ENCODE data around the gene EEF1A2.

The EEF1A2 gene

DNA sequence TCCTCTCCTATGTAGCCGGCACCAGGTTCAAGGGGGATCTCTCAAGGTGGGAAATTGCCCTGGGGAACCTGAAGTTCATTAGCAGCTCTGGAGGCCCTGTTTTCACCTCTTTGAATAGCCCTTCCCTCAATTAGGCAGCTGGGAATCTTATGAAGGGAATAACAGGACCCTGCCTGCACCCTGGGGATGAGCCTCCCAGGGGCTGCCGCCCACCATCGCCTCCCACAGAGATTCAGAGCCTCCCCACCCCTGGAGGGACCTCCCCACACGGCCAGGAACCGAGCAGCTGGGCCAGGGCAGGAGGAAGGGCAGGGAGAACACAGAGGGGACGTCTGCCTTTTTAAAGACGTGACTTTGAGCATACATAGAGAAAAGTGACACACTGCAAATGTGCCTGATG lies 4.6 kb upstream of the EEF1A2 start:
- Histone ChIP-seq H4K20me1 (ENCODE audit: control insufficient read depth, insufficient read depth, low read depth, low read length) (no peaks in the 10 kb centered on the region), H3K4me1 (ENCODE audit: control insufficient read depth, low read length) (peaks cover 16% of the 10 kb centered on the region), H3K27me3 (ENCODE audit: control insufficient read depth, low read length) (no peaks in the 10 kb centered on the region; the same call in 1 of the 2 replicates)

DNA sequence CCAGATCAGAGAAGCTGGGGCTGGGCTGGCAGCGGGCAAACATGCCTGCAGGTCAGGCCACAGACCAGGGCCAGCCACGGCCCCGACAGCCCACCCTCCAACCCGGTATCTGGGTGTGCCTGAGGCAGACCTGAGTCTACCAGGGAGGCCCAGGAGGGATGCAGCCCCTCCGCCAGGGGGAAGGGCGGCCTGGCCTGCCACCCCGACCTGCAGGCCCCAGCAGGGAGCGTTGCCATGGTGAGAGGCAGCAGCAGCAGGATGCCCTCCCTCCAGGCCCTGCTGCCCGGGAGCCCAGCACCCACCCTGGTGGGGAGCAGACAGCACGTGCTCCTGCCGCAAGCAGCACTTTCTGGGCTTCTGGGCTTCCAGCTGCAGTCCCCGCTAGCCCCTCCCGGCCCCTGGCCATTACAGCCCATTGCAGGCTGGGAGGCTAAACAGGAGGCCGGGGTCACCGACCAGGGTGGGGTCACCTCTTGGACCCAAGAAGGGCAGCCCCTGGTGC lies 3.8 kb upstream of the EEF1A2 start:
- Histone ChIP-seq H3K4me3 (ENCODE audit: low read length) (no peak overlapping the region), H3K9me2 (replicated peaks; ENCODE audit: control insufficient read depth, low read length) (no peaks in the 10 kb centered on the region), H3K4me1 (ENCODE audit: control insufficient read depth, low read length) (peaks cover 16% of the 10 kb centered on the region), H3F3A (ENCODE audit: control insufficient read depth, insufficient read depth) (no peaks in the 10 kb centered on the region; the same call in 1 of the 2 replicates), H3K79me2 (ENCODE audit: control insufficient read depth, low read length) (no peaks in the 10 kb centered on the region), H4K20me1 (ENCODE audit: control insufficient read depth, insufficient read depth, low read depth, low read length) (no peaks in the 10 kb centered on the region), H3K27me3 (ENCODE audit: control insufficient read depth, low read length) (peaks cover 3% of the 10 kb centered on the region; the same call in 1 of the 2 replicates), H3K36me3 (ENCODE audit: control insufficient read depth, low read length) (no peaks in the 10 kb centered on the region), H3K9me3 (ENCODE audit: control insufficient read depth, insufficient read depth, low read length) (no peaks in the 10 kb centered on the region), H3K27ac (ENCODE audit: low read depth, low read length) (no peak overlapping the region), H3K4me2 (ENCODE audit: low read length) (no peak overlapping the region)
- no peak for TF ChIP-seq EZH2phosphoT487 (IDR thresholded peaks at IDR 0.05; ENCODE audit: borderline replicate concordance, low read length)
- TF ChIP-seq, protein P1, sequence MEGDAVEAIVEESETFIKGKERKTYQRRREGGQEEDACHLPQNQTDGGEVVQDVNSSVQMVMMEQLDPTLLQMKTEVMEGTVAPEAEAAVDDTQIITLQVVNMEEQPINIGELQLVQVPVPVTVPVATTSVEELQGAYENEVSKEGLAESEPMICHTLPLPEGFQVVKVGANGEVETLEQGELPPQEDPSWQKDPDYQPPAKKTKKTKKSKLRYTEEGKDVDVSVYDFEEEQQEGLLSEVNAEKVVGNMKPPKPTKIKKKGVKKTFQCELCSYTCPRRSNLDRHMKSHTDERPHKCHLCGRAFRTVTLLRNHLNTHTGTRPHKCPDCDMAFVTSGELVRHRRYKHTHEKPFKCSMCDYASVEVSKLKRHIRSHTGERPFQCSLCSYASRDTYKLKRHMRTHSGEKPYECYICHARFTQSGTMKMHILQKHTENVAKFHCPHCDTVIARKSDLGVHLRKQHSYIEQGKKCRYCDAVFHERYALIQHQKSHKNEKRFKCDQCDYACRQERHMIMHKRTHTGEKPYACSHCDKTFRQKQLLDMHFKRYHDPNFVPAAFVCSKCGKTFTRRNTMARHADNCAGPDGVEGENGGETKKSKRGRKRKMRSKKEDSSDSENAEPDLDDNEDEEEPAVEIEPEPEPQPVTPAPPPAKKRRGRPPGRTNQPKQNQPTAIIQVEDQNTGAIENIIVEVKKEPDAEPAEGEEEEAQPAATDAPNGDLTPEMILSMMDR (IDR thresholded peaks at IDR 0.05; ENCODE audit: low read depth, low read length, poor library complexity, severe bottlenecking) = no peak

More for the DNA sequence above, 4.6 kb upstream of the EEF1A2 start:
- Histone ChIP-seq H3F3A (ENCODE audit: control insufficient read depth, insufficient read depth) (no peaks in the 10 kb centered on the region; the same call in 1 of the 2 replicates), H3K79me2 (ENCODE audit: control insufficient read depth, low read length) (no peaks in the 10 kb centered on the region), H3K36me3 (ENCODE audit: control insufficient read depth, low read length) (no peaks in the 10 kb centered on the region), H3K27ac (ENCODE audit: low read depth, low read length) (no peak overlapping the region), H3K4me2 (ENCODE audit: low read length) (no peak overlapping the region), H3K9me3 (ENCODE audit: control insufficient read depth, insufficient read depth, low read length) (no peaks in the 10 kb centered on the region), H3K4me3 (ENCODE audit: low read length) (no peak overlapping the region), H3K9me2 (replicated peaks; ENCODE audit: control insufficient read depth, low read length) (no peaks in the 10 kb centered on the region)
- TF ChIP-seq, protein P1 (IDR thresholded peaks at IDR 0.05; ENCODE audit: low read depth, low read length, poor library complexity, severe bottlenecking) = no peak
- no peak for TF ChIP-seq EZH2phosphoT487 (IDR thresholded peaks at IDR 0.05; ENCODE audit: borderline replicate concordance, low read length)

DNA sequence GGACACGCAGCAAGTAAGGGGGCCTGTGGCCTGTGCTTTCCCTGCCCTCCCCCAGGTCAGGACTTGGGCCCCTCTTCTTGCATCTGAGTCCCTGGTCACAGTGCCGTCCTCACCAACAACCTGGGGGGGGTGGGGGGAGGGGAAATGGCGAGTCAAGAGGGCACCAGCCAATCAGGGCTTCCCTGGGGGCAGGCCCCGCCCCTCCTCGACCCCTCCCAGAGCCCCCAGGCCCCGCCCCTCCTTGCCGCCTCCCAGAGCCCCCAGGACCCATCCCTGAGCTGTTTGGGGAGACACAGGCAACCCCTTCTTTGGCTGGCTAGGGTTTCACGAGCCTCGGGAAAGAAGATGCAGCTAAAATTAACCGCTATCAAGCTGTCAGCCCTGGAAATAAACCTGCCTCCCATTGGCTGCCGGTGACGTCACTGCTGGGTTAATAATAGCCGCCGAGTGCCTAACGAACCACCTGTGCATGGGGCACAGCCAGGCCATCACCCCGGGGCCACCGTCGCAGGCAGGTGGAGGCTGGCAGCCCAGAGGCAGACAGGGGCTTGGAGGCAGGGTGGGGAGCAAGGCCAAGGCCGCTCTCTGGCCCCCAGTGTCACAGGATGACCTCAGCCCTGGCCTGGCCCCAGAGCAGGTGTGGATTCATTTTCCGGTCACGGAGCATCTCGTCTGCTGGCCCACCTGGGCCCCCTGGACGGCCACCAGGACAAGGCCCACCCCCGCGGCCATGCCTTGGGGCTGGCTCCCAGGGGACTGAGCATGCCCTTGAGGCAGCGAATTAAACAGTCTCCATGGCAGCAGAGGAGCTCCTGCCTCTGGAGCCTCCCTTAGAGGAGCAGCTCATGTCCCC lies 3.2 kb upstream of the EEF1A2 start:
- TF ChIP-seq, protein P1 (IDR thresholded peaks at IDR 0.05; ENCODE audit: low read depth, low read length, poor library complexity, severe bottlenecking) = no peak
- TF ChIP-seq EZH2phosphoT487 (IDR thresholded peaks at IDR 0.05; ENCODE audit: borderline replicate concordance, low read length) = no peak
- H3K27me3 ChIP-seq (ENCODE audit: control insufficient read depth, low read length) = peaks cover 3% of the 10 kb centered on the region; the same call in 1 of the 2 replicates
- no peaks in the 10 kb centered on the region for H3K9me3 ChIP-seq (ENCODE audit: control insufficient read depth, insufficient read depth, low read length)
- H4K20me1 ChIP-seq (ENCODE audit: control insufficient read depth, insufficient read depth, low read depth, low read length) = 0 out of 2 replicates have a peak, but pooled peaks cover under 1% of the 10 kb centered on the region
- H3K36me3 ChIP-seq (ENCODE audit: control insufficient read depth, low read length) = no peaks in the 10 kb centered on the region
- H3F3A ChIP-seq (ENCODE audit: control insufficient read depth, insufficient read depth) = no peaks in the 10 kb centered on the region; the same call in 1 of the 2 replicates
- no peaks in the 10 kb centered on the region for H3K9me2 ChIP-seq (replicated peaks; ENCODE audit: control insufficient read depth, low read length)
- H3K4me2 ChIP-seq (ENCODE audit: low read length) = peak overlapping the region; percentile 67
- no peak overlapping the region for H3K27ac ChIP-seq (ENCODE audit: low read depth, low read length)
- peak overlapping the region; percentile 51 for H3K4me3 ChIP-seq (ENCODE audit: low read length)
- H3K79me2 ChIP-seq (ENCODE audit: control insufficient read depth, low read length) = no peaks in the 10 kb centered on the region
- peaks cover 16% of the 10 kb centered on the region for H3K4me1 ChIP-seq (ENCODE audit: control insufficient read depth, low read length)
